ENCODE results near the gene CTDSPL. TPM values are rescaled to one million over a fixed set of nuclear protein-coding genes. Genes with fewer than 3 reads are reported as not detected.

The CTDSPL gene
- total RNA-seq, 1 experiment from 2014 or later: not detected

DNA sequence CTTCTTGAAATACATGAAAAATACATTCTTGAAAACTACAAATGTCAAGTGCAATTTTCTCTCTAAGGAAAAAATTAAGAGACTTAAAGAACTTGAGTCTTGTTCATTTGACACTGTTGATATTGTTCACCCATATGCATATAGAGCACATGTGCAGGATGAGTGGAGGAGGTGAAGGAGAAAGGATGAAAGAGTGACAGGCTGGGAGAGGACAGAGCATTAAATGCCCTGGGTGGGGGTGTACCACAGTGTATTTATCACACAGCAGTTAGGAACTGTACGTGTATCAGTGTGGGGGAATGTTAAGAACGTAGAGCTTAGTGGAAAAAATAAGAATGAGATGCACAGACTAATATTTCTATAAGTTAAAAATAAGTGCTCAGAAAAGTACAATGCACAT lies 45.7 kb downstream of the CTDSPL start:
- Histone ChIP-seq H3K4me3 (ENCODE audit: low read length) (no peak overlapping the region), H3K9ac (ENCODE audit: low read length) (no peak overlapping the region), H3K4me2 (ENCODE audit: low read depth, low read length, poor library complexity, severe bottlenecking) (no peak overlapping the region), H3K36me3 (ENCODE audit: insufficient read depth, low read length) (no peaks in the 10 kb centered on the region), H3K79me2 (ENCODE audit: low read length) (no peaks in the 10 kb centered on the region), H2AFZ (ENCODE audit: low read length) (no peak overlapping the region), H3K9me2 (replicated peaks; ENCODE audit: insufficient read depth, low read length) (no peaks in the 10 kb centered on the region), H4K20me1 (ENCODE audit: insufficient read depth, low read depth, low read length) (no peaks in the 10 kb centered on the region), H3K27ac (ENCODE audit: low read length) (no peak overlapping the region), H3K27me3 (ENCODE audit: low read length) (no peaks in the 10 kb centered on the region), H3K4me1 (ENCODE audit: low read length) (no peaks in the 10 kb centered on the region), H3K9me3 (ENCODE audit: low read length) (no peaks in the 10 kb centered on the region)
- no peak for DNase-seq

DNA sequence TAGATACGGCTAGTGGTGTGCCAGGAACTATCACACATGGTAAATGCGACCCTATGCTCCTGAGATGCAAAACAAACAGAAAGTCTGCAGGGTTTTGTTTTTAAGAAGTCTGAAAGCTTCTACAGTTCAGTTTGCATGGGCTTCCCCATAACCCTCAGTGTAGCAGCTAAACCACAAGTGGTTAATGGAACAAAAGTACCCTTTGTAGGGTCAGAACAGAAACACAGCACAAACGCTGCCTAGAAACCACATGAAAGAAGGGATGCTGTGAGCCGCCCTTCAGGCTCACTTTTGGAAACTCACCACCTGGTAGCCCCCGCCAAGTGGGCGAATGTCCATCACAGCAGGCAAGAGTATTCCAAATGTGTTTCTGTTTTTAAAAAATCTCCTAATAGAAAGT lies 46.2 kb downstream of the CTDSPL start:
- no peaks in the 10 kb centered on the region for H3K9me2 ChIP-seq (replicated peaks; ENCODE audit: insufficient read depth, low read length)
- H3K27ac ChIP-seq (ENCODE audit: low read length): no peak overlapping the region
- H3K4me1 ChIP-seq (ENCODE audit: low read length): no peaks in the 10 kb centered on the region
- no peaks in the 10 kb centered on the region for H4K20me1 ChIP-seq (ENCODE audit: insufficient read depth, low read depth, low read length)
- H3K79me2 ChIP-seq (ENCODE audit: low read length): no peaks in the 10 kb centered on the region
- H3K27me3 ChIP-seq (ENCODE audit: low read length): no peaks in the 10 kb centered on the region
- H3K4me3 ChIP-seq (ENCODE audit: low read length): no peak overlapping the region
- H2AFZ ChIP-seq (ENCODE audit: low read length): no peak overlapping the region
- H3K4me2 ChIP-seq (ENCODE audit: low read depth, low read length, poor library complexity, severe bottlenecking): no peak overlapping the region
- DNase-seq: no peak
- H3K9me3 ChIP-seq (ENCODE audit: low read length): no peaks in the 10 kb centered on the region
- H3K36me3 ChIP-seq (ENCODE audit: insufficient read depth, low read length): no peaks in the 10 kb centered on the region
- no peak overlapping the region for H3K9ac ChIP-seq (ENCODE audit: low read length)

DNA sequence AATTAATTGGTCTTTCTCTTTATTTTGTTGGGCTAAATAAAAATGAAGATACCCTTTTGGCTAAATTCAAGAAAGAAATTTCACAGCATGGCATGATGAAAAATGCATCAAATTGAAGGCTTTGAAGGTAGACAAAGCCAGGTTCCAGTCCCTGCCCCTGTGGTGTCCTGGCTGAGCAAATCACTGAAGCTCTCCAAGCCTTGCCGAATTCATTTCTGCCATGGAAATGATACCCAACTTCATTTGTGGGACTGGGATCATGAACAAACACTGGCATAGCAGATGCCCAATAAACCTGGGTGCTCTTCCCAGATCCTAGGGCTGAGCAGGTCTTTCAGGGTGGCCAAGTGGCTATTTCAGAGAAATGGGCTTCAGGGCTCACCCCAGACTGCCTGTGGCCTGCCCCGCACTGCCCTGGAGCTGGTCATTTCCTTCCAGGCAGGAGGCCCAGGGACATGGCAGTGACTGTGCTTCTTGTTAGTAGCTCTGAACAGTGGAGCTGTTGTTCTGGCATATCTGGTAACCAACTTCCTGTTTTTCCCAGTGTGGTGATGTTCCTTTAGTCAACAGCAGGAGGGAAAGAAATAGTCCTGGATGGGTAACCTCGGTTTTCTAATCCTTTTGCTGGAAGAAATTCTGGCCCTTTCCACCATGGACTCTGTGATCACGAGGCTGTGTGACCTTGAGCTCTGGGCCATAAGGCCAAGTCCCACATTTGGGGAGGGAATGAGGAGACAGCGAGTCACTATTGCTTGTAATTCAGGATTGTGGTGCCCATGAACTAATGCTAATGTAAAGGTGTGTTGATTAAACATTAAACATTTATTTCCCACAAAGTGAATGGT lies 47.6 kb downstream of the CTDSPL start:
- Histone ChIP-seq H3K9ac (ENCODE audit: low read length) (no peak overlapping the region), H2AFZ (ENCODE audit: low read length) (no peak overlapping the region), H3K4me3 (ENCODE audit: low read length) (no peak overlapping the region), H3K9me3 (ENCODE audit: low read length) (no peaks in the 10 kb centered on the region), H4K20me1 (ENCODE audit: insufficient read depth, low read depth, low read length) (no peaks in the 10 kb centered on the region), H3K79me2 (ENCODE audit: low read length) (no peaks in the 10 kb centered on the region), H3K36me3 (ENCODE audit: insufficient read depth, low read length) (no peaks in the 10 kb centered on the region), H3K4me1 (ENCODE audit: low read length) (no peaks in the 10 kb centered on the region), H3K9me2 (replicated peaks; ENCODE audit: insufficient read depth, low read length) (no peaks in the 10 kb centered on the region), H3K27ac (ENCODE audit: low read length) (no peak overlapping the region), H3K27me3 (ENCODE audit: low read length) (no peaks in the 10 kb centered on the region), H3K4me2 (ENCODE audit: low read depth, low read length, poor library complexity, severe bottlenecking) (no peak overlapping the region)
- DNase-seq: no peak

DNA sequence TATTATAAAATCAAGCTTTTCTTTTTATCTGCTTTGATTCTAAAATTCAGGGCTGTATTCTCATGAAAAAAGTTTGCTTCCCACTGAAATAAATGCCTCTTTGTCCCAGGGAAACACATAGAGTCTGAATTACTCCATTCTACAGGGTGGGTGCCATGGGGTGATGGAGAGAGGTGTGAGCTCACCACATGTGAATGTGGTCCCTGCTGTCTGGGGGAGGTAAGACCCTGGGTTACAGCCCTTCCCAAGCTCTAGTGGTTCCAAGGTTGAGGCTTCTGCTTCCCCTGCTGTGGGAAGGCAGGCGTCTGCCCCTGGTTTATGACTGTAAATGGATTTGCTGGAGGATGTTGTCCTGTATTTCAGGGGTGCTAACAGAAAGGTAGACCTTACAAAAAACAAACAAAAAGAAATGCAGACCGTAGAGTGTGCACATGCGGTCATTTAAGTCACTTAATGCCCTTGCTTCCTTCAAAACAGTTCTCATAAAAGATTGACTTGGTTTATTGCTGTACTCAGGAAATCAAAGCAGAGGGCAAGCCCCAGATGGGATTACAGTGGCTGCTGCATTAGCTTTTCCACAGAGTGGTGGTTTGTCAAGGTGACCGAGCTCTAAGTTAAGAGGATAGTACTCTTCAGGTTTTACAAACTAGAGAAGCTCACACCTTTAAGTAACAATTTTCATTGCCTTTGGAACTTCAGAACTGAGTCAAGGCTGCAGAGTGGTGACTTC lies 49.2 kb downstream of the CTDSPL start:
- Histone ChIP-seq H4K20me1 (ENCODE audit: insufficient read depth, low read depth, low read length) (no peaks in the 10 kb centered on the region), H3K4me2 (ENCODE audit: low read depth, low read length, poor library complexity, severe bottlenecking) (no peak overlapping the region), H3K9ac (ENCODE audit: low read length) (no peak overlapping the region), H3K4me1 (ENCODE audit: low read length) (no peaks in the 10 kb centered on the region), H3K4me3 (ENCODE audit: low read length) (no peak overlapping the region), H3K9me3 (ENCODE audit: low read length) (no peaks in the 10 kb centered on the region), H3K27me3 (ENCODE audit: low read length) (no peaks in the 10 kb centered on the region), H3K9me2 (replicated peaks; ENCODE audit: insufficient read depth, low read length) (no peaks in the 10 kb centered on the region), H3K27ac (ENCODE audit: low read length) (no peak overlapping the region), H3K36me3 (ENCODE audit: insufficient read depth, low read length) (no peaks in the 10 kb centered on the region), H2AFZ (ENCODE audit: low read length) (no peak overlapping the region), H3K79me2 (ENCODE audit: low read length) (no peaks in the 10 kb centered on the region)
- DNase-seq: no peak

DNA sequence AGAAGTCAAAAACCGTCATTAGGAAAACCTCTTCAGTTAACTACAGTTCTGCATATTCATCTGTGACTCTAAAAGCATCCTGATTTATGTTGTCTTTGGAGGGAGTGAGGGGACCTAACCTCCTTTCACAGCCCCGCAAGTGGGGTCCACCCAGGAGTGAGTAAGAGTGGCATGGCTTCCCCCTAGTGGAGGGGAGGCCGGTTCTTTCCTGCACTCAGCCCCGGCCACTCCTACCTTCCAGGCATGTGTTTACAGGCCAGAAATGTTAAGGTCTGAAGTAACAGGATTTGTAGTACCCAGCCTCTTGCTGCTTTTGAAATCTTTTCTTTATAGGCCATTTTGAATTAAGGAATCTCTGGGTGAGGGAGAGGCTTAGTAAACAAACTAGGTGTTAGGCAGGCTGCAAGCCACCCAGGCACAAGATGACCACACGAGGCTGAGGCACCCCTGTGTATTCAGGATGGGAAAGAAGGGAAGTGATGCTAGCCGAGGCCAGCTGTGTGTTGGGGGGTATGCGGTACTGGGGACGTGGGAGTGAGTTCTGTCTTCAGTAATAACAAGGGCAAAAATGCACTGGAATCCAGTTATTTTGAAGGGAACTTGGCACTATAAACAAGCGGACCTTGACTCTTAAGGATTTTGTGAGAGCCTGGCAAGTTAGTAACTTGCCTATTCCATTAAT lies 50.5 kb downstream of the CTDSPL start:
- Histone ChIP-seq H2AFZ (ENCODE audit: low read length) (no peak overlapping the region), H3K27ac (ENCODE audit: low read length) (no peak overlapping the region), H4K20me1 (ENCODE audit: insufficient read depth, low read depth, low read length) (no peaks in the 10 kb centered on the region), H3K27me3 (ENCODE audit: low read length) (no peaks in the 10 kb centered on the region), H3K4me1 (ENCODE audit: low read length) (no peaks in the 10 kb centered on the region), H3K4me2 (ENCODE audit: low read depth, low read length, poor library complexity, severe bottlenecking) (no peak overlapping the region), H3K36me3 (ENCODE audit: insufficient read depth, low read length) (no peaks in the 10 kb centered on the region), H3K79me2 (ENCODE audit: low read length) (no peaks in the 10 kb centered on the region), H3K9me3 (ENCODE audit: low read length) (no peaks in the 10 kb centered on the region), H3K9me2 (replicated peaks; ENCODE audit: insufficient read depth, low read length) (no peaks in the 10 kb centered on the region), H3K4me3 (ENCODE audit: low read length) (no peak overlapping the region), H3K9ac (ENCODE audit: low read length) (no peak overlapping the region)
- DNase-seq: no peak

DNA sequence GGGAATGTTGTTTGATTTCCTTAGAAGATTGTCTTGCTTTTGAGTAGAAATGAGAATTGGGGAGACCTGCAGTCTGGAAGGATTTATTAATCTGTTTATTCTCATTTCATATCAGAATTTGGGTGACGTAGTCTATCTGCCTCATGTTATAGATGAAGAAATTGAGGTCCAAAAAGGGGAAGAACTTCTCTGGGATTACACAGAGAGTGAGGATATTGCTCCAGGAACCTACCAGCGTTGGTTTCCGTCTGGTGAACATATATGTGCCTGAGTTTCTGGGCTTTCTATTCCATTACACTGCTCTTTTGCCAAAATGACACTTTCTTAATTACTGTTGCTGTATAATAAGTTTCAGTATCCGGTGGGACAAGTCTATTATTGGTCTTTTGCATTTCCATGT lies 51.8 kb downstream of the CTDSPL start:
- no peaks in the 10 kb centered on the region for H3K36me3 ChIP-seq (ENCODE audit: insufficient read depth, low read length)

DNA sequence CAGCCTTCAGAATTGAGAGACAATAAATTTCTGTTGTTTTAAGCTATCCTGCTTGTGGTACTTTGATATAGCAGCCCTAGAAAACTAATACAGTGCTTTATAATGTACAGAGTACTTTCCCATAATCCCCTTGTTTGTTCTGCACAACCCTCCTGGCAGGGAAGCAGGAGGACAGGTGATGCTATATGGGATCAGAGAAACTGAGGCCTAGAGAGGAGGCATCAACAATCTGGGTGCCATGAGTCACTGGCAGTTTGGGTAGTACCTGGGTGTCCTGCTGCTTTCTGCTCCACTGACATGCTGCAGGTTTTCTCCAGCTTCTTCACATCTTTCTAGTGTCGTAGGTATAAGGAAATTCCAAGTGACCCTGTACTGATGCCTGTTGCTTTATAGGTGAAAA lies 55.0 kb downstream of the CTDSPL start:
- Histone ChIP-seq H3K79me2 (ENCODE audit: low read length) (no peaks in the 10 kb centered on the region), H2AFZ (ENCODE audit: low read length) (no peak overlapping the region), H3K4me1 (ENCODE audit: low read length) (no peaks in the 10 kb centered on the region), H3K4me2 (ENCODE audit: low read depth, low read length, poor library complexity, severe bottlenecking) (no peak overlapping the region), H3K27me3 (ENCODE audit: low read length) (no peaks in the 10 kb centered on the region), H3K9me2 (replicated peaks; ENCODE audit: insufficient read depth, low read length) (no peaks in the 10 kb centered on the region), H3K4me3 (ENCODE audit: low read length) (no peak overlapping the region), H3K9ac (ENCODE audit: low read length) (no peak overlapping the region), H3K27ac (ENCODE audit: low read length) (no peak overlapping the region), H3K36me3 (ENCODE audit: insufficient read depth, low read length) (no peaks in the 10 kb centered on the region), H4K20me1 (ENCODE audit: insufficient read depth, low read depth, low read length) (no peaks in the 10 kb centered on the region), H3K9me3 (ENCODE audit: low read length) (no peaks in the 10 kb centered on the region)
- no peak for DNase-seq

More for the DNA sequence above, 51.8 kb downstream of the CTDSPL start:
- no peak overlapping the region for H3K9ac ChIP-seq (ENCODE audit: low read length)
- H3K4me1 ChIP-seq (ENCODE audit: low read length): no peaks in the 10 kb centered on the region
- no peaks in the 10 kb centered on the region for H4K20me1 ChIP-seq (ENCODE audit: insufficient read depth, low read depth, low read length)
- no peak for DNase-seq
- H3K79me2 ChIP-seq (ENCODE audit: low read length): no peaks in the 10 kb centered on the region
- H3K4me3 ChIP-seq (ENCODE audit: low read length): no peak overlapping the region
- H3K27ac ChIP-seq (ENCODE audit: low read length): no peak overlapping the region
- H3K9me2 ChIP-seq (replicated peaks; ENCODE audit: insufficient read depth, low read length): no peaks in the 10 kb centered on the region
- H3K4me2 ChIP-seq (ENCODE audit: low read depth, low read length, poor library complexity, severe bottlenecking): no peak overlapping the region
- no peak overlapping the region for H2AFZ ChIP-seq (ENCODE audit: low read length)
- no peaks in the 10 kb centered on the region for H3K9me3 ChIP-seq (ENCODE audit: low read length)
- no peaks in the 10 kb centered on the region for H3K27me3 ChIP-seq (ENCODE audit: low read length)

DNA sequence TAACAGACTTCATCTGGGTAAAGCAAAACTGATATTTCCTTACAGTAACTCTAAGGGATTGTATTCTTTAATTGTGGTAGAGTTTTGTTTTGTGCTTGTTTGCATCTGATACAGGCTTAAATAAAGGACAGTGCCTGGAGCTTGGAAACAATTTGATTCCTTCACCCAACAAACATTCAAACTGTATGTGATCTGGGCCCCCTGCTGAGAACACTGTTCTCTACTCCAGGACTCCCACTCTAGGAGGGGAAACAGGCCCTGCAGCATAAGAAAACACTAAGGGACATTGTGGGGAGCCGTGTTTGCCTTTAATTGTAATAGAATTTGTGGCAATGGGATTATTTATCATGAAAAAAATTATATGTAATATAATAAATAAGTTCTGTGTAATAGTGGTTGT lies 56.9 kb downstream of the CTDSPL start:
- no peaks in the 10 kb centered on the region for H4K20me1 ChIP-seq (ENCODE audit: insufficient read depth, low read depth, low read length)
- no peak overlapping the region for H2AFZ ChIP-seq (ENCODE audit: low read length)
- DNase-seq: no peak
- no peaks in the 10 kb centered on the region for H3K9me3 ChIP-seq (ENCODE audit: low read length)
- no peaks in the 10 kb centered on the region for H3K27me3 ChIP-seq (ENCODE audit: low read length)
- H3K36me3 ChIP-seq (ENCODE audit: insufficient read depth, low read length): no peaks in the 10 kb centered on the region
- H3K4me3 ChIP-seq (ENCODE audit: low read length): no peak overlapping the region
- no peak overlapping the region for H3K27ac ChIP-seq (ENCODE audit: low read length)
- no peak overlapping the region for H3K9ac ChIP-seq (ENCODE audit: low read length)
- H3K9me2 ChIP-seq (replicated peaks; ENCODE audit: insufficient read depth, low read length): no peaks in the 10 kb centered on the region
- no peak overlapping the region for H3K4me2 ChIP-seq (ENCODE audit: low read depth, low read length, poor library complexity, severe bottlenecking)
- H3K4me1 ChIP-seq (ENCODE audit: low read length): no peaks in the 10 kb centered on the region
- H3K79me2 ChIP-seq (ENCODE audit: low read length): no peaks in the 10 kb centered on the region

All from Karpas-422 (cell line).